COLO668 (cell line): ENCODE measurements around the gene AGPS.
"Not testable (repeated sequence)": the region's sequence is repeated elsewhere in the genome, so short reads cannot be mapped to it uniquely, and the experiment has no call there.

Experiments used
- DNase-seq: peaks from one replicate; lab custom pipeline; 2025; ENCODE audit not compliant: unreplicated experiment; lab: John Stamatoyannopoulos, UW

Gene AGPS

GRCh38 chr2:177392373-177393202, at the start of gene AGPS:
Gene AGPS, plus strand, starts transcription at chr2:177392773. Its CDS starts 17 bp downstream, at chr2:177392790.
- peak; percentile 92 for DNase-seq

DNA sequence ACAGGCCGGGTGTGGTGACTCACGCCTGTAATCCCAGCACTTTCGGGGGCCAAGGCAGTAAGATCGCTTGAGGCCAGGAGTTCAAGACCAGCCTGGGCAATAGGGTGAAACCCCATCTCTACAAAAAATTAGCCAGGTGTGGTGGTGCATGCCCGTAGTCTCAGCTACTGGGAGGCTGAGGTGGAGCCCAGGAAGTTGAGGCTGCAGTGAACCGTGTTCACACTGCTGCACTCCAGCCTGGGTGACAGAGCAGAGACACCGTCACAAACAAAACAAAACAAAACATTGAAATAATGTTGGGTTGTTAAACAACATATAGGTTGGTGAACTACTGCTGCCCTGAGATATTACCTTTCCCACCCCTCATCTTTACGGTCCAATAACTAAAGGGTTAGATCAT, 48.8 kb upstream of the AGPS start:
- DNase-seq = no peak

GRCh38 chr2:177344316-177344715, 48.3 kb upstream of the AGPS start:
- DNase-seq = no peak

DNA sequence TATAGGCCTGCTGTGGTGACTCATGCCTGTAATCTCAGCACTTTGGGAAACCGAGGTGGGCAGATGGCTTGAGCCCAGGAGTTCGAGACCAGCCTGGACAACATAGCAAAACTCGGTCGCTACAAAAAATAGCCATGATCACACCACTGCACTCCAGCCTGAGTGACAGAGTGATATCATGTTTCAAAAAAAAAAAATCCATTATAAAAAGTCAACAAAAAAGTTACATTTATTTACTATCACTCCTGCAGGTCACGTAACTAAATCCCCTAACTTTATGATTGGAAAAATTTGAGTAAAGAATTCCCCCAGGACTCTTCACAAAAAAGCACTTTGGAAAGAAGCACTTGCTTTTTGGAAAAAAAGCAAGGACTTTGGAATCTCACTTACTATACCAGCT, 46.4 kb upstream of the AGPS start:
- no peak for DNase-seq

GRCh38 chr2:177347570-177347969, 45.0 kb upstream of the AGPS start:
- DNase-seq = no peak

DNA sequence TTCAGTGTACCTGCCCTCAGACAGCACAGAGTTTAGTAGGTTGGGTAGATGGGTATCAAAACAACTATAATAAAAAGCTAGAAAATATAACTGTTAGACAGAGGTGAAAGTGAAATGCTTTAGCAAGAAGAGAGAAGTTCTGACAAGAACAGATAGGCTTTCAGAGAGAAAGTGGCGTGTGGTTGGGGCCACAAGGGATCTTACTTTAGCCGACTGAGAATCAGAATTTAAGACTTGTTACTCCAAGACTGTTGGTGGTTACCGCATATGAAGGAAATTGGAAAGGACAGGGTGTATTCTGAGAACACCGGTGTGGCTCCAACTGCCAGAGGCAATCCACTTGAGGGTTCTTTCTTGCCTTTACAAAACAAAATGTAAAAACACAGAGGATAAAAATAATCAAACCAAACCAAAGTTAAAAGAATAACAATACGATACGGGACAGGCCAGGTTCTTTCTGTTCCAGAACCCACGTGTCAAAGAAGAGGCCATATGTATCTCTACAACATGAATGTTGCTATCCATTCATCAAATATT, 44.4 kb upstream of the AGPS start:
- DNase-seq = no peak

DNA sequence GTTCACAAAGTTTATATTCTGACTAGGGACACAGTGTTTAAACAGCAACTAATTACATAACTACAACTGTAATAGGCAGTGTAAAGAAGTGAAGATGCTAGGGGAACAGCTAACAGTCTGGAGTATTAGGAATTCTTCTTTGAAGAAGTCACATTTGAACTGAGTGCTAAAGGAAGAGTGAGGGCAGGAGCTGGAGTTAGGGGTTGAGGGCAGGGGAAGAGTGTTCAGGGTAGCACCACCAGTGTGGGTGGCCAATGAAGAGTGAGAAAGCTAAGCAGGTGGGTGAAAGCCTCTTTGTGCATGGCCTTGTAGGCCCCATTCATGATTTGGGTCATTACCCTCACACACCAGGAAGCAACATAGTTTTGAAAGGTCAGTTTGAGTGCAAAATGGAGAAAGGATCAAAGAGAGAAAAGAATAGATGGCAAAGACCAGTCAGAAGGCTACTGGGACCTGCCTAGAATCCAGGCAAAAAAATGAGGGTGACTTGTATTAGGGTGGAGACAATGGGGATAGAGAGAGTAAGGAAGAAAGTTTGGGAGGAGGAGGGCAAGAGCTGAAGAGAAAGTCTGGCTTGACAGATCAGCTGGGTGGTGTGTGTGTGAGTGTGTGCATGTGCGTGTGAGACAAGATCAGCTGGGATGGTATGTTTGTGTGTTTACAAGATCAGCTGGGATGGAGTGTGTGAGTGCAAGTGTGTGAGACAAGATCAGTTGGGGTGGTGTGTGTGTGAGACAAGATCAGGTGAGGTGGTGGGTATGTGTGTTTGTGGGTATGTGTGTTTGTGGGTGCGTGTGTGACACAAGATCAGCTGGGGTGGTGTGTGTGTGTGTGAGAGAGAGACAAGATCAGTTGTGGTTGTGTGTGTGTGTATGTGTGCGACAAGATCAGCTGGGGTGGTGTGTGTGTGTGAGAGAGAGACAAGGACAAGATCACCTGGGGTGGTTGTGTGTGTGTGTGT, 43.6 kb upstream of the AGPS start:
- DNase-seq = no peak

DNA sequence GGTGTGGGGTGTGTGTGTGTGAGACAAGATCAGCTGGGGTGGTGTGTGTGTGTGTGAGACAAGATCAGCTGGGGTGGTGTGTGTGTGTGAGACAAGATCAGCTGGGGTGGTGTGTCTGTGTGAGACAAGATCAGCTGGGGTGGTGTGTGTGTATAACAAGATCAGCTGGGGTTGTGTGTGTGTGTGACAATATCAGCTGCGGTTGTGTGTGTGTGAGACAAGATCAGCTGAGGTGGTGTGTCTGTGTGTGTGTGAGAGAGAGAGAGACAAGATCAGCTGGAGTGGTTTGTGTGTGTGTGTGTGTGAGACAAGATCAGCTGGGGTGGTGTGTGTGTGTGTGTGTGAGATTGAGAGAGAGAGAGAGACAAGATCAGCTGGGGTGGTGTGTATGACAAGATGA, 41.9 kb upstream of the AGPS start:
- DNase-seq = not testable (repeated sequence)

- not testable (repeated sequence) for DNase-seq
Observed at GRCh38 chr2:177351121-177351520, 41.5 kb upstream of the AGPS start.

GRCh38 chr2:177352441-177353186, 40.0 kb upstream of the AGPS start:
- DNase-seq = no peak

GRCh38 chr2:177353187-177353478, 39.4 kb upstream of the AGPS start:
- DNase-seq = no peak

DNA sequence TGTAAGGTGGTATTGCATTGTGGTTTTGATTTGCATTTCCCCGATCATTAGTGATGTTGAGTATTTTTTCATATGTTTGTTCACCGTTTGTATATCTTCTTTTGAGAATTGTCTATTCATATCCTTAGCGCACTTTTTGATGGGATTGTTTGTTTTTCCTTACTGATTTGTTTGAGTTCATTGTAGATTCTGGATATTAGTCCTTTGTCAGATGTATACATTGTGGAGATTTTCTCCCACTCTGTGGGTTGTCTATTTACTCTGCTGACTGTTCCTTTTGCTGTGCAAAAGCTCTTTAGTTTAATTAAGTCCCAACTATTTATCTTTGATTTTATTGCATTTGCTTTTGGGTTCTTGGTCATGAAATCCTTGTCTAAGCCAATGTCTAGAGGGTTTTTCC, 38.0 kb upstream of the AGPS start:
- not testable (repeated sequence) for DNase-seq

DNA sequence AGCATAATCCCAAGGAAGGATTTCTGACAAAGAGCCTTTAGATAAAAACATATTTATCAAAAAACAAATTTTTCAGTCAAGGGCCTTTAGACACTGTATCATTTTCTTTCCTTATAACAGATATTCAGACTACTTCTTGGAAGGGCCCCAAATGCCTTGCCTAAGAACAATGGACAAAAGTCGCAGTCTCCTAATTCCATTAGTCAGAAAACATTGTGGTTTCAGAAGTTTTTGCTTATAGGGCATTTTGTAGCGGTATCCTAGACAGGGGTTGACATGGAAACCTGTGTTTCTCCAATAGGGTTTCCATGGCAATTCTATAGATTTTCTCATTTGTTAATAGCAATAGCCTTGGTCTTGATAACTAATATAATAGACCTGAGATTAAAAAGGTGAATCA, 36.7 kb upstream of the AGPS start:
- DNase-seq = no peak

GRCh38 chr2:177359836-177360595, 32.6 kb upstream of the AGPS start:
- DNase-seq = no peak

GRCh38 chr2:177362499-177362898, 30.1 kb upstream of the AGPS start:
- no peak for DNase-seq

GRCh38 chr2:177363332-177363731, 29.2 kb upstream of the AGPS start:
- no peak for DNase-seq

GRCh38 chr2:177365764-177366163, 26.8 kb upstream of the AGPS start:
- DNase-seq = not testable (repeated sequence)

DNA sequence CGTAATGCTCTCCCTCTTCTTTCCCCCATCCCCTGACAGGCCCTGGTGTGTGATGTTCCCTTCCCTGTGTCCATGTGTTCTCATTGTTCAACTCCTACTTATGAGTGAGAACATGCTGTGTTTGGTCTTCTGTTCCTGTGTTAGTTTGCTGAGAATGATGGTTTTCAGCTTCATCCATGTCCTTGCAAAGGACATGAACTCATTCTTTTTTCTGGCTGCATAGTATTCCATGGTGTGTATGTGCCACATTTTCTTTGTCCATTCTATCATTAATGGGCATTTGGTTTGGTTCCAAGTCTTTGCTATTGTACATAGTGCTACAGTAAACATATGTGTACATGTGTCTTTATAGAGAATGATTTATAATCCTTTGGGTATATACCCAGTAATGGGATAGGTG, 24.6 kb upstream of the AGPS start:
- DNase-seq = not testable (repeated sequence)

GRCh38 chr2:177379354-177379753, 13.2 kb upstream of the AGPS start:
- DNase-seq = no peak

- no peak for DNase-seq
Observed at GRCh38 chr2:177380181-177380580, 12.4 kb upstream of the AGPS start.
